Natural killer cell (primary cell): Measurements from ENCODE around the gene MIP. TPM values are rescaled to one million over a fixed set of nuclear protein-coding genes. Genes with fewer than 3 reads are reported as not detected.

Experiments used
- ATAC-seq, 3 donors: fragments of 150-1000 bp in 2 of 3; fragments of 200-7000 bp in 1 of 3; cut with Tn5 transposase; 1 replicate in 1 of 3; 2 replicates in 2 of 3; pipeline ENCODE4 v1.10.0; 2021; ENCODE audit warnings: mild to moderate bottlenecking in 2 of 3, moderate library complexity in 2 of 3
- DNase-seq, 2 donors: peaks; one replicate each; pipeline versions ENCODE4 v3.0.0 to v3.0.0-alpha.2; 2013 to 2021; ENCODE audit warnings: mixed read lengths in 1 of 2
- H3K27ac ChIP-seq: one replicate; pipeline ENCODE4 v1.5.1; 2013; ENCODE audit warnings: mild to moderate bottlenecking, low read length
- H3K27me3 ChIP-seq: one replicate; pipeline ENCODE4 v1.6.1; 2013; ENCODE audit warnings: low read length; ENCODE audit not compliant: control insufficient read depth, insufficient read depth
- H3K36me3 ChIP-seq: one replicate; pipeline ENCODE4 v1.6.1; 2013; ENCODE audit warnings: low read length; ENCODE audit not compliant: control insufficient read depth, insufficient read depth
- H3K4me1 ChIP-seq: one replicate; pipeline ENCODE4 v1.6.1; 2013; ENCODE audit warnings: low read length; ENCODE audit not compliant: control insufficient read depth, insufficient read depth
- H3K4me3 ChIP-seq: one replicate; pipeline ENCODE4 v1.5.1; 2013; ENCODE audit warnings: low read length
- H3K9me3 ChIP-seq: one replicate; pipeline ENCODE4 v1.6.1; 2013; ENCODE audit warnings: low read length; ENCODE audit not compliant: control insufficient read depth, insufficient read depth
- H3K27ac Mint-ChIP-seq, 2 donors: one replicate each; pipeline ENCODE4 v1.8.0; 2022; ENCODE audit warnings: mild to moderate bottlenecking in 2 of 2, mixed read lengths in 2 of 2, moderate library complexity in 1 of 2
- H3K27me3 Mint-ChIP-seq, 2 donors: one replicate each; pipeline ENCODE4 v1.8.0; 2022; ENCODE audit warnings: low read depth in 2 of 2, mixed read lengths in 2 of 2
- H3K36me3 Mint-ChIP-seq: one replicate; pipeline ENCODE4 v1.8.0; 2022; ENCODE audit warnings: mixed read lengths
- H3K4me1 Mint-ChIP-seq, 2 donors: one replicate each; pipeline ENCODE4 v1.8.0; 2022; ENCODE audit warnings: mixed read lengths in 2 of 2
- H3K4me3 Mint-ChIP-seq: one replicate; pipeline ENCODE4 v1.8.0; 2022; ENCODE audit warnings: mild to moderate bottlenecking, moderate library complexity, mixed read lengths
- H3K9me3 Mint-ChIP-seq, 2 donors: one replicate each; pipeline ENCODE4 v1.8.0; 2022; ENCODE audit warnings: mixed read lengths in 2 of 2
- WGBS: methylation state at CpG from one replicate; pipeline ENCODE4 v1.1.7; 2013; ENCODE audit warnings: missing lambda C conversion rate; ENCODE audit not compliant: insufficient coverage; 5-methylcytosine and 5-hydroxymethylcytosine counted together
- intact Hi-C: fragments of 100-400 bp; cut with micrococcal nuclease; formaldehyde crosslinking; loops from one replicate; pipeline ENCODE4 v1.14.2; 2022
- total RNA-seq, 4 donors: library from RNA; stranded (reverse); fragments of 120-200 nt in 1 of 4; gene quantifications; one replicate each; pipeline versions ENCODE4 v1.2.3 to v1.2.4, GENCODE V29; 2013 to 2022
- TF ChIP-seq, protein P1 (sequence below): fragments of 200-600 bp; IDR thresholded peaks from one replicate; pipeline ENCODE4 v1.8.0; 2022; ENCODE audit warnings: antibody characterized with exemption

MIP gene
- total RNA-seq, 3 donors from 2014 or later (not counting 1 experiment from before 2014, with no cell fraction given) = not detected

DNA sequence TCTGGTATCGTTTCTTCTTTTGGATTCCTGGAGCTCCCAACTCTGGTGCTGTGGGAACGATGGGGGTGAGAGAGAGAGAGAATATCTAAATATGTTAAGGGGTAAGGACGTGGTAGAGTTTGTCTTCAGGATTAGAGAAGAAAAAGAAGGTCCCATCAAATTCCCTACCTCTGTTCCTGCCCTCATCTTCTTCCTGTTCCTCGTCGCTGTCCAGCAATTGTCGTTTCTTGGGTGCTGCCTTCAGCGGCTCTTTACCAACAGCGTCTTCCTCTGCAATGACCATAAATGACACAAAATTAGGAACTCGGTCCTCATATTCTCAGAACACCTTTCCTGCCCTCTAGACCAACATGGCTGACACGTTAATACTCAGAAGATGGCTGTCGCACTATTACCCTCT is 36.7 kb downstream of the MIP start:
- peaks cover 14% of the 10 kb centered on the region for H3K36me3 Mint-ChIP-seq
- no peak overlapping the region for H3K27ac Mint-ChIP-seq
- WGBS = 97% methylated on average over 8 of the region's 11 CpGs
- H3K27me3 ChIP-seq = no peaks in the 10 kb centered on the region
- DNase-seq (no peak), ATAC-seq (no peak)
- no peaks in the 10 kb centered on the region for H3K9me3 Mint-ChIP-seq
- no peaks in the 10 kb centered on the region for H3K27me3 Mint-ChIP-seq
- no peak overlapping the region for H3K4me3 ChIP-seq
- TF ChIP-seq, protein P1, sequence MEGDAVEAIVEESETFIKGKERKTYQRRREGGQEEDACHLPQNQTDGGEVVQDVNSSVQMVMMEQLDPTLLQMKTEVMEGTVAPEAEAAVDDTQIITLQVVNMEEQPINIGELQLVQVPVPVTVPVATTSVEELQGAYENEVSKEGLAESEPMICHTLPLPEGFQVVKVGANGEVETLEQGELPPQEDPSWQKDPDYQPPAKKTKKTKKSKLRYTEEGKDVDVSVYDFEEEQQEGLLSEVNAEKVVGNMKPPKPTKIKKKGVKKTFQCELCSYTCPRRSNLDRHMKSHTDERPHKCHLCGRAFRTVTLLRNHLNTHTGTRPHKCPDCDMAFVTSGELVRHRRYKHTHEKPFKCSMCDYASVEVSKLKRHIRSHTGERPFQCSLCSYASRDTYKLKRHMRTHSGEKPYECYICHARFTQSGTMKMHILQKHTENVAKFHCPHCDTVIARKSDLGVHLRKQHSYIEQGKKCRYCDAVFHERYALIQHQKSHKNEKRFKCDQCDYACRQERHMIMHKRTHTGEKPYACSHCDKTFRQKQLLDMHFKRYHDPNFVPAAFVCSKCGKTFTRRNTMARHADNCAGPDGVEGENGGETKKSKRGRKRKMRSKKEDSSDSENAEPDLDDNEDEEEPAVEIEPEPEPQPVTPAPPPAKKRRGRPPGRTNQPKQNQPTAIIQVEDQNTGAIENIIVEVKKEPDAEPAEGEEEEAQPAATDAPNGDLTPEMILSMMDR = no peak
- H3K36me3 ChIP-seq = peaks cover 11% of the 10 kb centered on the region
- H3K9me3 ChIP-seq = no peaks in the 10 kb centered on the region
- no peaks in the 10 kb centered on the region for H3K4me1 Mint-ChIP-seq
- H3K27ac ChIP-seq = no peak overlapping the region
- intact Hi-C loops = no loop called here
- no peaks in the 10 kb centered on the region for H3K4me1 ChIP-seq
- H3K4me3 Mint-ChIP-seq = no peak overlapping the region

DNA sequence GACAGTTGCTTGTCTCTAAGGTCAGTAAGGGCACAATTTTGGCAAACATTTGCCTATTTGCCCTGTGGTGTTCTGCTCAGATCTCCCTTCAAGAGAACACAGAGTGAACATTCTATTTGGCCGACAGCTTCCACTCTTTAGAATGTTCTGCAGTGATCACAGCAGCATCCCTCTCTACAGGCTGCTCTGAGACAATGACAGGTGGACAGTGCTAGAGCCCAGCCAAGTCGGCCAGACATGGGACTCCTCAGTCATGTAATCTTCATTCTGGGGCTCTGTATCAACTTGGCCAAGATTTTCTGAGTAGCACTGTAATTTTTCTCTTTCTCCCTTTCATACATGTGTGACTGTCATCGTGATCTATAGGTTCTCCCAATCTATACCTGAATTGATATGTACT is 40.1 kb downstream of the MIP start:
- TF ChIP-seq, protein P1 = no peak
- H3K27me3 Mint-ChIP-seq = no peaks in the 10 kb centered on the region
- ATAC-seq (no peak), DNase-seq (no peak)
- H3K4me3 ChIP-seq = no peak overlapping the region
- H3K9me3 ChIP-seq = no peaks in the 10 kb centered on the region
- peaks cover 14% of the 10 kb centered on the region for H3K36me3 Mint-ChIP-seq
- H3K4me3 Mint-ChIP-seq = no peak overlapping the region
- no peak overlapping the region for H3K27ac Mint-ChIP-seq
- no peaks in the 10 kb centered on the region for H3K4me1 ChIP-seq
- H3K27me3 ChIP-seq = no peaks in the 10 kb centered on the region
- intact Hi-C loops = no loop called here
- 87% methylated on average over 2 of the region's 3 CpGs for WGBS
- no peaks in the 10 kb centered on the region for H3K4me1 Mint-ChIP-seq
- H3K9me3 Mint-ChIP-seq = no peaks in the 10 kb centered on the region
- peaks cover 5% of the 10 kb centered on the region for H3K36me3 ChIP-seq
- H3K27ac ChIP-seq = no peak overlapping the region

DNA sequence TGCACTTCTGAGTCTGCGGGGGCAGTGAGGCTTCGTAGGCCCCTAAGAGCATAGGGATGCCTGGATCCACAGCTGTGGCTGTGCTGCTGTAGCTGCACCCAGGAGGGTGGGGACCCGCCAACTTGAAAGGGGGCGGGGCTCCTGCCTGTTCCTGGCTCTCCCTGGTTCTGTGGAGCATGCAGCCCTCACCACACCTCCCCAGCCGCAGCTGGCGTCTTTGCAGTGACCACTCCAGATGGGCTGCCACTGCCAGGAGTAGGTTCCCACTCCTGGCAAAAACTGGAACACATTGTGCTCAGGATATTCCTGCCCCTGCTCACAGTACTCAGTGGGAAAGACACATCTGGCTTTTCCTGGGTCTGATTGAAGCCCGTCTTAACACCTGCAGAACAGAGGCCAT is 41.1 kb downstream of the MIP start:
- H3K27me3 ChIP-seq = no peaks in the 10 kb centered on the region
- peaks cover 3% of the 10 kb centered on the region for H3K36me3 ChIP-seq
- 98% methylated on average over 7 of the region's 7 CpGs for WGBS
- TF ChIP-seq, protein P1 = no peak
- no peaks in the 10 kb centered on the region for H3K9me3 ChIP-seq
- DNase-seq (no peak), ATAC-seq (no peak)
- H3K27ac ChIP-seq = no peak overlapping the region
- H3K9me3 Mint-ChIP-seq = no peaks in the 10 kb centered on the region
- intact Hi-C loops = no loop called here
- H3K36me3 Mint-ChIP-seq = peaks cover 14% of the 10 kb centered on the region
- H3K4me1 ChIP-seq = no peaks in the 10 kb centered on the region
- no peaks in the 10 kb centered on the region for H3K4me1 Mint-ChIP-seq
- no peak overlapping the region for H3K27ac Mint-ChIP-seq
- H3K27me3 Mint-ChIP-seq = no peaks in the 10 kb centered on the region
- H3K4me3 ChIP-seq = no peak overlapping the region
- no peak overlapping the region for H3K4me3 Mint-ChIP-seq
